Smooth muscle cell (in vitro differentiated cells): Measurements from ENCODE around the gene PRKCG. TPM values are rescaled to one million over a fixed set of nuclear protein-coding genes. Genes with fewer than 3 reads are reported as not detected.
"Not testable (repeated sequence)": the region's sequence is repeated elsewhere in the genome, so short reads cannot be mapped to it uniquely, and the experiment has no call there.

Source experiments
- DNase-seq: peaks from one replicate; lab custom pipeline; 2025; ENCODE audit not compliant: unreplicated experiment; lab: John Stamatoyannopoulos, UW
- H2AFZ ChIP-seq: fragments of 200-600 bp; sonication (generic); 2 replicates; pipeline ENCODE4 v1.6.0; 2016; ENCODE audit warnings: antibody characterized with exemption, low read depth, mild to moderate bottlenecking
- H3F3A ChIP-seq: fragments of 200-600 bp; sonication (generic); 2 replicates; pipeline ENCODE4 v1.6.0; 2017; ENCODE audit warnings: antibody characterized with exemption, low read depth
- H3K27ac ChIP-seq: fragments of 200-600 bp; sonication (generic); 2 replicates; pipeline ENCODE4 v1.5.1; 2016; ENCODE audit warnings: low read depth, mild to moderate bottlenecking
- H3K27me3 ChIP-seq: fragments of 200-600 bp; sonication (generic); 2 replicates; pipeline ENCODE4 v1.6.1; 2016; ENCODE audit warnings: low read depth, mild to moderate bottlenecking
- H3K36me3 ChIP-seq: fragments of 200-600 bp; sonication (generic); 2 replicates; pipeline ENCODE4 v1.5.1; 2016; ENCODE audit warnings: low read depth
- H3K4me1 ChIP-seq: fragments of 200-600 bp; sonication (generic); 2 replicates; pipeline ENCODE4 v1.5.1; 2016; ENCODE audit warnings: low read depth
- H3K4me2 ChIP-seq: fragments of 200-600 bp; sonication (generic); 2 replicates; pipeline ENCODE4 v1.6.0; 2016; ENCODE audit warnings: mild to moderate bottlenecking
- H3K4me3 ChIP-seq: fragments of 200-600 bp; sonication (generic); 2 replicates; pipeline ENCODE4 v1.5.1; 2016; ENCODE audit warnings: mild to moderate bottlenecking
- H3K79me2 ChIP-seq: fragments of 200-600 bp; sonication (generic); 2 replicates; pipeline ENCODE4 v1.6.0; 2016; ENCODE audit warnings: low read depth, mild to moderate bottlenecking
- H3K9ac ChIP-seq: fragments of 200-600 bp; sonication (generic); 2 replicates; pipeline ENCODE4 v1.6.0; 2016; ENCODE audit warnings: low read depth
- H3K9me3 ChIP-seq: fragments of 200-600 bp; sonication (generic); replicated peaks from 2 replicates; pipeline ENCODE4 v1.5.1; 2016; ENCODE audit warnings: low read depth
- H4K20me1 ChIP-seq: fragments of 200-600 bp; sonication (generic); 2 replicates; pipeline ENCODE4 v1.6.0; 2016; ENCODE audit warnings: low read depth
- WGBS: methylation state at CpG from one replicate; pipeline ENCODE4 v1.1.7; 2016; ENCODE audit warnings: low lambda C conversion rate; 5-methylcytosine and 5-hydroxymethylcytosine counted together
- polyA plus RNA-seq: library from polyadenylated mRNA; unstranded; fragments of >200 nt; fragmentation: Nextera tagmentation; extraction: Ambion mirVana; gene quantifications from 2 replicates; pipeline ENCODE4 v1.2.1, GENCODE V29; 2016
- total RNA-seq: library from RNA; depleted of rRNA; stranded (reverse); fragments of >200 nt; gene quantifications from 2 replicates; pipeline ENCODE4 v1.2.3, GENCODE V29; 2014
- TF ChIP-seq, protein P1 (sequence below): fragments of 200-600 bp; sonication (generic); IDR thresholded peaks from 2 replicates; pipeline ENCODE4 v1.5.1; 2017; ENCODE audit warnings: borderline replicate concordance, mild to moderate bottlenecking, antibody characterized with exemption; ENCODE audit not compliant: insufficient read depth, poor library complexity, severe bottlenecking

Gene PRKCG
- total and polyA plus RNA-seq, 2 experiments from 2014 or later, result 0.51 TPM; not detected in 1

GRCh38 chr19:53944933-53945332, 62.9 kb downstream of the PRKCG start:
- DNase-seq, result no peak
- no peak overlapping the region for H3K4me2 ChIP-seq
- 94% methylated on average over 4 of the region's 4 CpGs for WGBS
- no peak overlapping the region for H2AFZ ChIP-seq
- TF ChIP-seq, protein P1, sequence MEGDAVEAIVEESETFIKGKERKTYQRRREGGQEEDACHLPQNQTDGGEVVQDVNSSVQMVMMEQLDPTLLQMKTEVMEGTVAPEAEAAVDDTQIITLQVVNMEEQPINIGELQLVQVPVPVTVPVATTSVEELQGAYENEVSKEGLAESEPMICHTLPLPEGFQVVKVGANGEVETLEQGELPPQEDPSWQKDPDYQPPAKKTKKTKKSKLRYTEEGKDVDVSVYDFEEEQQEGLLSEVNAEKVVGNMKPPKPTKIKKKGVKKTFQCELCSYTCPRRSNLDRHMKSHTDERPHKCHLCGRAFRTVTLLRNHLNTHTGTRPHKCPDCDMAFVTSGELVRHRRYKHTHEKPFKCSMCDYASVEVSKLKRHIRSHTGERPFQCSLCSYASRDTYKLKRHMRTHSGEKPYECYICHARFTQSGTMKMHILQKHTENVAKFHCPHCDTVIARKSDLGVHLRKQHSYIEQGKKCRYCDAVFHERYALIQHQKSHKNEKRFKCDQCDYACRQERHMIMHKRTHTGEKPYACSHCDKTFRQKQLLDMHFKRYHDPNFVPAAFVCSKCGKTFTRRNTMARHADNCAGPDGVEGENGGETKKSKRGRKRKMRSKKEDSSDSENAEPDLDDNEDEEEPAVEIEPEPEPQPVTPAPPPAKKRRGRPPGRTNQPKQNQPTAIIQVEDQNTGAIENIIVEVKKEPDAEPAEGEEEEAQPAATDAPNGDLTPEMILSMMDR, result no peak
- H3K79me2 ChIP-seq, result no peaks in the 10 kb centered on the region
- H3K4me1 ChIP-seq, result no peaks in the 10 kb centered on the region
- peaks cover 35% of the 10 kb centered on the region for H3K27me3 ChIP-seq
- H3K36me3 ChIP-seq, result no peaks in the 10 kb centered on the region
- no peaks in the 10 kb centered on the region for H3F3A ChIP-seq
- H4K20me1 ChIP-seq, result no peaks in the 10 kb centered on the region
- H3K4me3 ChIP-seq, result no peak overlapping the region
- H3K27ac ChIP-seq, result no peak overlapping the region
- H3K9ac ChIP-seq, result no peak overlapping the region
- H3K9me3 ChIP-seq, result no peaks in the 10 kb centered on the region

- Histone ChIP-seq H3K27ac (no peak overlapping the region), H3F3A (no peaks in the 10 kb centered on the region), H2AFZ (no peak overlapping the region), H3K4me1 (no peaks in the 10 kb centered on the region), H3K9me3 (no peaks in the 10 kb centered on the region), H3K9ac (no peak overlapping the region), H3K27me3 (peaks cover 35% of the 10 kb centered on the region), H3K36me3 (no peaks in the 10 kb centered on the region), H3K4me2 (no peak overlapping the region), H3K4me3 (no peak overlapping the region), H3K79me2 (no peaks in the 10 kb centered on the region), H4K20me1 (no peaks in the 10 kb centered on the region)
- WGBS, result 31% methylated on average over 9 of the region's 9 CpGs
- DNase-seq, result no peak
- TF ChIP-seq, protein P1, result no peak
Measured at GRCh38 chr19:53945441-53945840, 63.4 kb downstream of the PRKCG start.

GRCh38 chr19:53945998-53946397, 64.0 kb downstream of the PRKCG start:
- Histone ChIP-seq H2AFZ (peak overlapping the region; percentile 30), H3K36me3 (no peaks in the 10 kb centered on the region), H3K27ac (no peak overlapping the region), H3K79me2 (no peaks in the 10 kb centered on the region), H3K4me1 (no peaks in the 10 kb centered on the region), H3K4me3 (no peak overlapping the region), H4K20me1 (no peaks in the 10 kb centered on the region), H3K9me3 (no peaks in the 10 kb centered on the region), H3K9ac (no peak overlapping the region), H3K27me3 (peaks cover 33% of the 10 kb centered on the region), H3F3A (no peaks in the 10 kb centered on the region), H3K4me2 (no peak overlapping the region)
- 96% methylated on average over 2 of the region's 2 CpGs for WGBS
- no peak for DNase-seq
- TF ChIP-seq, protein P1, result no peak

DNA sequence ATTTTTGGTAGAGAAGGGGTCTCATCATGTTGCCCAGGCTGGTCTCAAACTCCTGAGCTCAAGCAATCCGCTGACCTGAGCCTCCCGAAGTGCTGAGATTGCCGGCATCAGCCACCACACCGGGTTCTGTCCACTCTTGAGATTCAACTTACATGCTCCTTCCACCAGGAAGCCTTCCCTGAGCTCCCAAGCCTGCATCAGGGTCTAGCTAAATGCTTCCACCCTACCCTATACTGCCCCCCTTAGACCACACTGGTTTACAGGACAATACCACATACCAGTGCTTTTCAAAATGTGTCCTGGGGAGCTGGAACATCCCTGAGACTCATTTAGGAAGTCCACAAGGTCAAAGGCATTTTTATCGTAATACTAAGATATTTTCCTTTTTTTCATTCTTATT, 65.6 kb downstream of the PRKCG start:
- H3K79me2 ChIP-seq, result no peaks in the 10 kb centered on the region
- H3K27ac ChIP-seq, result no peak overlapping the region
- no peak for DNase-seq
- H3K36me3 ChIP-seq, result no peaks in the 10 kb centered on the region
- H3K27me3 ChIP-seq, result peaks cover 17% of the 10 kb centered on the region
- TF ChIP-seq, protein P1, result no peak
- no peaks in the 10 kb centered on the region for H3F3A ChIP-seq
- H3K4me2 ChIP-seq, result no peak overlapping the region
- H3K4me3 ChIP-seq, result no peak overlapping the region
- 61% methylated on average over 5 of the region's 5 CpGs for WGBS
- no peaks in the 10 kb centered on the region for H3K4me1 ChIP-seq
- no peak overlapping the region for H3K9ac ChIP-seq
- no peaks in the 10 kb centered on the region for H3K9me3 ChIP-seq
- no peak overlapping the region for H2AFZ ChIP-seq
- H4K20me1 ChIP-seq, result no peaks in the 10 kb centered on the region

- not testable (repeated sequence) for H3K27me3 ChIP-seq, DNase-seq
- WGBS, result 75% methylated on average over 5 of the region's 5 CpGs
Measured at GRCh38 chr19:53948611-53949010, 66.6 kb downstream of the PRKCG start.

More at GRCh38 chr19:53948611-53949010, 66.6 kb downstream of the PRKCG start:
- H3K9me3 ChIP-seq, H2AFZ ChIP-seq, H3F3A ChIP-seq, H3K9ac ChIP-seq, H3K4me3 ChIP-seq, H3K79me2 ChIP-seq, H4K20me1 ChIP-seq, H3K4me1 ChIP-seq, H3K36me3 ChIP-seq, H3K27ac ChIP-seq, H3K4me2 ChIP-seq: not testable (repeated sequence)
